GM19467 (cell line): ENCODE data around the gene KLHL1.

Experiments used
- ATAC-seq: cut with Tn5 transposase; IDR thresholded peaks from one replicate; pipeline ENCODE4 v1.9.1; 2021; ENCODE audit warnings: mild to moderate bottlenecking, moderate library complexity; ENCODE audit not compliant: unreplicated experiment

KLHL1 gene

DNA sequence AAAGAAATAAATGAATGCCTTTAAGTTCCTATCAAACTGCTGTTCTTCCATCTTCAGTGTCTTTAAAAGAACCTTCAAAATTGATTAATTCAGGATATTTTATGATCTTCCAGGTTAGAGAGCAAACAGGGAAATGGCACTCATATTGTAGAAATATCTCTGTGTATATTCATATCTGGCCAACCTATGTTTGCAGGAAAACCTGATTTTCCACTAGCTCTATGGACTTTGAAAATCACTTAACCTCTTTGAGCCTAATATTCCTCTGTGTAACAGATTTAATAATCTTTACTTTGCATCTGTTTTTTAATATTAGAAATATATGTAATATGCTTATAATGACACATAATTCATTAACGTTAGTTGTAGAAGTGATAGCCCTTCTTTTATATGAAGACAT, 228.3 kb downstream of the KLHL1 start:
- ATAC-seq = no peak

DNA sequence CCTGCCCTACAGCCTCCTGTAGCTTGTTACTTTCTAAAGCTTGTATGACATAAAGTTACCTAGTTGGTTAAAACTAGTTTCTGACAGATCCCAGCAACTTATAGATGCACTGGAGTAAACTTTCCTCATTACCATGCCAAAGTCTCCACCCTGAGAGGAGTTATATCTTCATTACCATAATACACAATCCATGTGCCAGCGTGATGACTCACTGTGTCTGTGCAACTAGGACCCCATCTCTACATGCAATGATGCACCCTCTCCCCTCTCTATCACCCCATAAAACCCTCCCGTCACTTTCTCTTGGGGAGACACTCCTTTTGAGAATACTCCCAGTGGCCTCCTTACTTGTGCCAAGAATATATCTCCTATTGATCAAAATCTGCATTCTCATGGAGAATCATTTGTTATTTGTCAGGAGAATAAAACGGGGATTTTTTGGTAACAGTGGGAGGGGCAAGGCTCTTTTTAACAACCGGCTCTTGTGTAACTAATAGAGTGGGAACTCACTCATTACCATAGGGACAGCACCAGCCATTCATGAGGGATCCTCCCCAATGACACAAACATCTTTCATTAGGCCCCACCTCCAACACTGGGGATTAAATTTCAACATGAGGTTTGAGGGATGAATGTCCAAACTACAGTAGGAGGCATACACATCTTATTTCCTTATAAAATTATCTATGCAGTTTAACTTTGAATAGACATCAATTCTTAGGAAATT, 235.8 kb downstream of the KLHL1 start:
- ATAC-seq = no peak

DNA sequence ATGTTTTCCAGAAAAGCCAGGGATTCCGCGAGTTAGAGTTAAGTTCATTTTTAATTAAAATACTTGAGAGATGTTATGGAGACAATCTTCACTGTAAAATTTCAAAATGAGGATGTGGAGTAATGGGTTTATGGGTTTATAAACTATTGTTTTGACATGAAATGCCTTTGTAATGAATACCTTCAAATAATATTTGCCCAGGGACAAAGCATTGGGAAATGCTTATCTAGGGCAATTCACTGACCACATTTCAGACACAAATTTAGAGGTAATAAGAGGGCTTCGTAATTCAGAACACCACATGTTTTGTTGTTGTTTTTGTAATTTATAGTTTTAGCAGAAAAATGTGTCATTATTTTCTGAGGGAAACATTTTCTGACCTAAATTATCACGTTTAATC, 241.7 kb downstream of the KLHL1 start:
- no peak for ATAC-seq

DNA sequence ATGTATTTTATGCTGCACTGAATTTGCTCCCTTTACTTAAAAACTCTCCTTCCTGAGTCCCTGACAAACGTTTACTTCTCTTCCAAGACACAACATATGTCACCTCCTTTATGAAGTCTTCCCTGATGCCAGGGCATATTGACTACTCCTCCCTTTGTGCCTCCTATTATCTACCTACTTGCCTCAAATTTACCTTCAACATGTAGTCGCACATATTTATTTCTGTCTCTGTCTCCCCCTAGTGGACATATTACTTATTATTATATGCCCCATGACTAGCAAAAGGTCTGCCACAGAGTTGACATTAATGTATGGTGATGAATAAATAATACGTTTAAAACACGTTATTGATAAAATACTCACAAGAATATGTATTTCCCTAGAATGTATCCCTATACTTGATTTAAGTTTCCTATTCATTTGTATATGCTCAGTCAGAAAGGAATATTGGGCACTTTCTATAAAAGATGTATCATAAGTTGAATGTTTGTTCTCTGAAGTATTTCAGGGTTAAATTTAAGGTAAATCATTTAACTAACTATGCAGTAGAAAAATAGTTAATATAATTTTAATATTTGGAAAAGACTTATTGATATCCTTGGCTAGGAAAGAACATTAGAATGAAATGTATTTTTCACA, 250.9 kb downstream of the KLHL1 start:
- peak; percentile 86 for ATAC-seq

DNA sequence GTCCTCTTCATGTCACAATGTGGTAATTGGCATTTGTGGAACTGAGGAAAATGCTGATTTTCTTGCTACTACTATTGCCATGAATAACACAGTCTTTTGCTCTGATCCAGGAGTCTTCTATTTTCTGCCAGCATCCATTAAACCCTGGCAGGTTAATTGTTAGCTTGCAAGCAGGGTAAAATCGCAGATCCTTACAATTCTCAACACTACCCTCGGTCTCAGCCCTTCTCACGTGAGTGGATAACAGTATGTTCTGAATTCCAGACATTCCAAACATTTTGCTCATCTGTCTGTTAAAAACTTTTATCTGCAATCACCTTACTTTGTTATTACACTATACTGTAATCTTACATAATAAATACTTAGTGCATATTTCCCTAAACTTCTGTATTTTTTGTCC, 251.9 kb downstream of the KLHL1 start:
- ATAC-seq = no peak

DNA sequence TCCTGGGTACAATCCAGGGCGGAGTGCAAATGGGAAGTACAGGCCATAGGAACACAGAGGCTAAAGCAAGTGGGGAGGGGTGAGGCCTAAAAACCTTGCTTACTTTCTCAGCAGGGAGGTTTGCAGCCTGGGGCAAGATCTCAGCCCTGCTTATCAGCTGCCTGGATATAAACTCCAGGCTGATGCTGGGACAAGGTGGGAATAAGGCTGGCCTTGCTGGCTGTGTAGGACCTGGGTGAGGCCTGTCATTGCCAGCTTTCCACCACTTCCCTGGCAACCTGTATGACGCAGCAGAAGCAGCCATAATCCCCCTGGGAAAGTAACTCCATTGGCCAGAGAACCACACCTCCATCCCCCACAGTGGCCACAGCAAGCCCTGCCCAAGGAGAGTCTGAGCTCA, 279.7 kb downstream of the KLHL1 start:
- ATAC-seq = no peak

DNA sequence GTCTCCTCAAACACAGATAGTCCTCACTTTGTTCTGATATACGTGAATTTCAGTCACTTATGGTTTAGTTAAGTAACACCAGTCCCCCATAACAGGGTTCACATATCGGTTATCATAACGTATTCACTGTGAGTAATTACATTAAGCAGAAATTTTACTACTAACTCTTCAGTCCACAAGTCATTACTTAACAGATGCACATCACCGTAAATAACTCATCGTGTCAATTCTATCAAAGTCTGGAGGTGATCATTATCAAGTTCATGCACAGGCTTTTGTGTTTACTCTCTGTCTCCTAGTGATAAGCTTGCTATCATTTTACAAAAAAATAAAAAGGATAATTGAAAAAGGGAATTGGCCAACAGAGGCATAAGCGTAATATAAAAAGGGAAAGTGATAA, 288.1 kb downstream of the KLHL1 start:
- ATAC-seq = no peak

DNA sequence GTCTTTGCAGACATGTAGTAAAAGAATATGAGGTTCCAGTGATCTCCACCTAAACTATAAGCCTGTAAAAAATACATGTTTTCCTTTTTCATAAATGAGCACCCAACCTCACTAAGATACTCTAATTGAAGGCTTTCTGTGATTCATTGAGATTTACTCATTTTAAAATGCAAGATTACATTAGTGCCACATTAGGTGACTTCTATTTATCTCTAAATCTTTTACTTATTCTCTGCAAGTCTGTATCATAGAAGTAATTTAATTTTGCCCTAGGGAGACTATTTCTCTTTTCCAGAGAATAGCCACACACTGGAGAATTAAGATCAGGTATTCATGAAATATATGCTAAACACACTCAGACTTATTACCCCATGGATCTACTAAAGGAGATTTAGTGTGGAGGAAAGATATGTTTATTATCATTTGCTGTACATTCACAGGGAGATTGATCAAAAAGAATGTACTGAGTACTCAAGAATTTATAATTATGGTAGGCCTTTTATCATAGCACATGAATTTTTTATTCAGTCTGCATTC, 290.9 kb downstream of the KLHL1 start:
- ATAC-seq = no peak

DNA sequence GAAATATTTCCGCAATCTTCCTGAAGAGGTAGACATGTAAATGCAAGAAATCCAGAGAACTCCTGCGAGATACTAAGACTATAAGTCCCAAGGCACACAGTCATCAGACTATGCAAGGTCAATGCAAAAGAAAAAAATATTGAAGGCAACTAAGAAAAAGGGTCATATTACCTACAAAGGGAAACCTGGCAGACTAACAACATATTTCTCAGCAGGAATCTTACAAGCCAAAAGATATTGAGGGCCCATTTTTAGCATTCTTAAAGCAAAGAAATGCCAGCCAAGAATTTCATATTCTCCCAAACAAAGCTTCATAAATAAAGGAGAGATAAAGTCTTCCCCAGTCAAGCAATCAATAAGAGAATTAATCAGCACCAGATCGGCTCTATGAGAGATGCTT, 299.1 kb downstream of the KLHL1 start:
- ATAC-seq = no peak

DNA sequence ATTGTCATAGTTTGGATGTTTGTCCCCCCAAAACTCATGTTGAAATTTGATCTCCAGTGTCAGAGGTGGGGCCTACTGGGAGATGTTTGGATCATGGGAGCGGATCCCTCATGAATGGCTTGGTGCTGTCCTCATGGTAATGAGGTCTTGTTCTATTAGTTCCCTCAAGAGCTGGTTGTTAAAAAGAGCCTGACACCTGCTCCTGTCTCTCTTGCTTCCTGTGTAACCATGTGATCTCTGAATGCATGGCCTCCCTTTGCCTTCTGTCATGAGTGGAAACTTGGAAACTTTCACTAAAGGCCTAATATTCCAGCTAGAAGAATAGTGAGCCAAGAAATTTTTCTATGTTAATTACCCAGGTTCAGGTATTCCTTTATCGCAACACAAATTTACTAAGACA, 312.0 kb downstream of the KLHL1 start:
- no peak for ATAC-seq

DNA sequence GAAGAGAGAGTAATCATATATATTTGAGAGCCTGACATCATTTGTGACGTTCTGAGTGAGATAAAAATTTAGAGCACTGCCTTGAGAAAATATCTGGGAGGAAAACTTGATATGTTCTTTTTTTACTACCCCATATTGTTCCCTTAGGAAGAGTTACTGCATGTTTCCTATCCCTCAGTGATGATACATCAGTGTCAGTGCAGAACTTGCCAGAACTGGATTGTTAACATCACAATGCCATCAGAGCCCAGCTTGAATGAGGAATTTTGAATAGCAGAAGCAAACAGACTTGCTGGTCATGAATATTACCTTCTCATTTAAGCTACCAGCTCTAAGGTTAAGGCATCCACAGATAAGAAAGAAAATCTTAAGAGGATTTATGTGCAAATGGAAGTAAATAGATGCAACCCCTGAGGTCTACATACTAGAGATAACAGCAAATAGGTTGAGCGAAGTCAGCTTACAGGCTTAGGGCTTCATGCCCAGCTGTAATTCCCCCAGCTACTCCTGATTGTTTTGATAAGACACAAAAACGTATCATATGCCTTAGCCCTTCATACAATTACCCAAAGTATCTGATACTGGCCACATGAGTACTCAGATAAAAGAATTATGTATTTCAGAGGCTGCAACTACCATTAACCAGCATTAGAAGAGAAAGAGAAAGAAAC, 314.3 kb downstream of the KLHL1 start:
- no peak for ATAC-seq

DNA sequence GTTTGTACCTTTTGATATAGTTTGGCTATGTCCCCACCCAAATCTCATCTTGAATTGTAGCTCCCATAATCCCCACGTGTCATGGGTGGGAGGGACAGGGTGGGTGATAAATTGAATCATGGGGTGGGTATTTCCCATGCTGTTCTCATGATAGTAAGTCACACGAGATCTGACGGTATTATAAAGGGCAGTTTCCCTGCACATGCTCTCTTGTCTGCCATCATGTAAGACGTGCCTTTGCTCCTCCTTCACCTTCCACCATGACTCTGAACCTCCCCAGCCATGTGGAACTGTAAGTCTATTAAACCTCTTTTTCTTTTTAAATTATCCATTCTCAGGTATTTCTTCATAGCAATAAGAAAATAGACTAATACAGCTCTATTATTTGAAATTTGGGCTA, 331.3 kb downstream of the KLHL1 start:
- ATAC-seq = no peak

DNA sequence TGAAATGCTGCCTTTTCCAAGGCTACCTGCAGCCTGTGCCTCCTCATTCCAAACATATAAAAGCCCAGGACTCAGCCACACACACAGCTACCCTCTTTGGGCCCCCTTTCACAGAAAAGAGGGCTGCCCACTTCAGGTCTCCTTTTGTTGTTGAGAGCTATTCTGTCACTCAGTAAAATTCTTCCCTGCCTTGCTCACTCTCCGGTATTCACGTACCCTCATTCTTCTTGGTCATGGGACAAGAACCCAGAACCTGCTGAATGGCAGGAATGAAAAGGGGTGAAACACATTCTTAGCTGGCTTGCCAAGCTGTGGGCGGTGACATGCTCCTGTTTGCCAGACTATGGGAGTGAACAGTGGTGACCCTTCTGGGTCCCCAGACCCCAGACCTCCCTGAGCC, 338.6 kb downstream of the KLHL1 start:
- ATAC-seq = no peak

DNA sequence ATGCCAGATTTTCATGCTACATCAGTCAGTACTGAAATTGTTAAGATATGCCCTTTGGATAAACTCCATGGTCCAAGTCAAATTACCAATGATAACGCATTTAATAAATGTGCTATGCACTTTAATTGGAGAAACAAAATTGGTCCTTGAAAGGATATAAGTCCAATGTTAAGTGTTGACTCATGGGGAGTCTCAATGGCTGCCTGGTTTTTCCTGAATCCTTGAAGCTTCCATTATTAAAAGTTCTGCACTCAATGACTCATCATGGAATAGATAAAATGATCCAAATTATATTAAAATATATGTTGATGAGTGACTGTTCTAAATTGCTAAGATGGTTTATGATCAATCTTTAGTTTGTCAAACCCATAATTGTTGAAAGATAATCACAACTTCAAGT, 346.7 kb downstream of the KLHL1 start:
- ATAC-seq = no peak

DNA sequence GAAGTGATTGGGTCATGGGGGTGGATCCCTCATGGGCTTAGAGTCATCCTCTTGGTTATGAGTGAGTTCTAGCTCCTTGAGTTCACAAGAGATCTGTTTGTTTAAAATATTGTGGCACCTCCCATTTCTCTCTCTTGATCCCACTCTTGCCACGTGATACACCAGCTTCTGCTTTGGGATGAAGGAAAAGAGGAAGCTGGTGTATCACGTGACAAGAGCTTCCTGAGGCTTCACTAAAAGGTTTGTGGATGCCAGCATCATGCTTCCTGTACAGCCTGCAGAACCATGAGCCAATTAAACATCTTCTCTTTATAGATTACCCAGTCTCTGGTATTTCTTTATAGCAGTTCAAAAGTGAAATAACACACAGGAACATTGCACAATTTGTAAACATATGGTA, 353.2 kb downstream of the KLHL1 start:
- no peak for ATAC-seq

DNA sequence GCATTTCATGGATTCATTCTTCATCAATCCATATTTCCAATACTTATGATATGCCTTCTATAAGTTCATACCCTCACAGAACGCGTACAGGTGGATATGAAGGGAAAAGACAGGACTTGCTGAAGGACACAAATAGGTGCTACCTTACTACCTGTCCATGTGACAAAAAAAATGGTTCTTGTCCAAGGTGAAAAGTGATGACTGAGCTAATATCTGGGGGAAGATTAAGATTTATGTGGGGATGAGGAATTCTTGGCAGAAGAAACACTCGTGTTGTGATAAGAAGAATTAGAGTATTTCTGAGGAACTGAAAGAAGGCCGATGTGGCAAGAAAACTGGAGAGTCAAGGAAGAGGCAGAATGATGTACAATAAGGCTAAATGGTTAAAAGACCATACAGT, 357.0 kb downstream of the KLHL1 start:
- ATAC-seq = no peak

DNA sequence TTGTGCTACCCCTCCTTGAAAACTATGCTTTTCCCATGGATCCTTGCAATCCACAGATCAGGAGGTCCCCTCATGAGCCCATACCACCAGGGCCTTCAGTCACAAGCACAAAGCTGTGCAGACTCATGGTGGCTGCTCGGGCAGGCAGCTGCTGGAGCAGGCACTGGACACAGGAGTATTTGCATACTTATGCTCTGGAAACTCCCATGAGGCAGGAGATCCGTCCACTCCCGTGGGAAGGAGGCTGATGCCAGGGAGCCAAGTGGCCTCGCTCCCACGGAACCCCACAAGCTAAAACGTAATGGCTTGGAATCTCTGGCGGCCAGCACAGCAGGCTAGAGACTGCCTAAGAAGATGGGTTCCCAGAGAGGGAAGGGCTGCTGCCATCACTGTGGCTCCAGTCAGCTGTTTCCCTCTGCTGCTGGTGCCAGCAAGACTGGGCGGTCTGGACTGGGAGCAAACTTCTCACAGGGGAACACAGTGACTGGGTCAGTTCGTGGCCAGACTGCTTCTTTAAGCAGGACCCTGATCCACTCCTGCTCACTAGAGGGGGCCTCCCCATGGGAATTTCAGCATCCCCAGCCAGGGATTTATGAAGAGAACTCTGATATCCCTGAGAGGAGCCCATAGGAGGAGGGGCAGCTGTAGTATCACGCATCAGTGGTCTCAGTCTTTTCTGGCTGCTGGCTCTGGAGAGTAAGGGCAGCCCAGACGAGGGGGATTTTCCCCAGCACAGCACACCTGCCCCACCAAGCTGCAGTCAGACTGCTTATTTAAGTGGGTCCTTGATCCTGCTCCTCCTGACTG, 370.9 kb downstream of the KLHL1 start:
- ATAC-seq = no peak

DNA sequence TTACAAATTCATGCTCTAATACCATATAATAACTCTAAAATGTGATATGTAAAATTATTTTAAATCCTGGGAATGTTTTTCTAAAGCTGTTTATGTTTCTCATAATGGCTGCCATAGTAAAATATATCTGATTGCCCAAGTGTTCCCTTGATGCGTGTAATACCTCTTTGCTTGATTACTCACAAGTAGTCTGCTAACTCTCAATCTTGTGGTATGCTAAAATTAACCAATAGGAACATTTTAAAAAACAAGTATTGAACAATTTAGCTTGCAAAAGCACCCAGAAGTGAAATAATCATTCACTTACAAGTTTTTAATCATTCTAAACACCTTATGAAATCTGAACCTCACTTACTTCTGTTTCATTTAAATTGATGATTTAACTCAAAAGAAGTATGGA, 386.6 kb downstream of the KLHL1 start:
- ATAC-seq = no peak

DNA sequence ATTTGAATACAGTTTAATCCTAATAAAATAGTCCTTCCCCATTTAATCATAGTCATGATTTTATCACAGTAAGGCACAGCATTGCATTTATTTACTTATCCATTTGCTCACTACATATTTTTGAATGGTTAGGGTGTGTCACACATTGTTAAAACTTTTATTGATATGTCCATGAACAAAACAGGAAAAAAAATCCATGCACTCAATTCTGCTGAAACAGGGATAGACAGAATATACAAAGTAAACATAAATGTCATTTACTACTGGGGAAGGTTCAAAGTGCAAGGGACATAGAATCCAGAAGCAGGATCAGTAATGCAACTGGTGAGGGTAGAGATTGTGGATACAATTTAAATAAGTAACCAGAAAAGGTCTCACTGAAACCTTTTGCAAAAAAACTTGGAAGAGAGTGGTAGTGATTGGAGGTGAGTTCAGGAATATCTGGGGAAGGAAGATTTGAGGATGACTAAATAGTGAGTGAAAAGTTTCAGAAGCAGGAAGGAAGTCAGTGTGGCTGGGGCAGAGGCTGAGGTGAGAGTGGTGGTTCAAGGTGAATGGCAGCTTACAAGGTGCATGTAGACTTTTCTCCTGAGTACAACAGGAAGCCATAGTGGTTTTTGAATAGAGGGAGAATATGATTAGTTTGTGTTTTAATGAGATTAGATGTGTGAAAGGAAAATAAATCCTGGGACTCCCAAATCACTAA, 387.8 kb downstream of the KLHL1 start:
- ATAC-seq = no peak

DNA sequence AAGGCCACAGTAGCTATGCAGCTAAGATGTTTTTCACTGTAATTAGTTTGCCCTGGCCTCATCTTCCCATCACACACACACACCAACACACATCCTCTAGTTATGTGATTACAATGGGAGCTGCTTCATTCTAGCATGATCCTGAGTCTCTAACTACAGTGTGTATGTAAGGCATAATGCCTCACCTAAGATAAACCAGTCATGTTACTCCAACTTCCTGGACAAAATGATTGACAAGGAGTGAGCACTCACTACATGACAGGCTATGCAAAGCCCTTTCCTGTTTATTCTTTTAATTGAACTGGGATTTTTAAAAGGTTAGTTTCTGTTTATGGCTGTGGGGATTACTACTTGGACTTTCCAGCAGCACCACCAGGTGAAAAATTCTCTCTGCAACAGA, 401.4 kb downstream of the KLHL1 start:
- no peak for ATAC-seq

DNA sequence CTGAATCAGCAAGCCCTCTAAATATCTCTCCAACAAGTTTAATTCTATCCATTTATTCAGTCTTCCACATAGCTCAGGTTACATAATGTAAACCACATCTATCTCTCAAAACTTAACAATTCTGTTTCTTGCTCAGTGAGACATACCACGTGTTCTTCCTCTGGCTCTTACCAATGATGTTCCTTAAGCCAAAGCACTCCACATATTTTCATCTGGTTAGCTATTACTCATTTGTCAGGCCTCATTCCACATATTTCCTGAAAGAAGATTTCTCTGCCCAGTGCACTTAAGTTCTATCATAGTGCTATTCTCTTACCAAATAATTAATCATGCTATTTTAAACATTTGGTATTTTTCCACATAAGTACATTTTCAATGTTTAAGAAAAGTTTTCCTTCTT, 403.9 kb downstream of the KLHL1 start:
- no peak for ATAC-seq
